Glutamatergic neuron (in vitro differentiated cells): ENCODE results near the gene TNFRSF14. TPM values are rescaled to one million over a fixed set of nuclear protein-coding genes. Genes with fewer than 3 reads are reported as not detected.

Source experiments
- DNase-seq: peaks from one replicate; pipeline ENCODE4 v3.0.0; 2022
- H3K27ac Mint-ChIP-seq: one replicate; pipeline ENCODE4 v1.8.0; 2020; ENCODE audit warnings: mild to moderate bottlenecking, mixed read lengths, inconsistent platforms; ENCODE audit not compliant: unreplicated experiment
- H3K27me3 Mint-ChIP-seq: one replicate; pipeline ENCODE4 v1.8.0; 2020; ENCODE audit warnings: mild to moderate bottlenecking, moderate library complexity, mixed read lengths, inconsistent platforms; ENCODE audit not compliant: unreplicated experiment
- H3K36me3 Mint-ChIP-seq: one replicate; pipeline ENCODE4 v1.8.0; 2020; ENCODE audit warnings: mild to moderate bottlenecking, mixed read lengths, inconsistent platforms; ENCODE audit not compliant: unreplicated experiment
- H3K4me1 Mint-ChIP-seq: one replicate; pipeline ENCODE4 v1.8.0; 2020; ENCODE audit warnings: mild to moderate bottlenecking, low read depth, mixed read lengths, inconsistent platforms; ENCODE audit not compliant: unreplicated experiment
- H3K4me3 Mint-ChIP-seq: one replicate; pipeline ENCODE4 v1.8.0; 2020; ENCODE audit warnings: mild to moderate bottlenecking, mixed read lengths, inconsistent platforms; ENCODE audit not compliant: unreplicated experiment
- H3K9me3 Mint-ChIP-seq: one replicate; pipeline ENCODE4 v1.8.0; 2020; ENCODE audit warnings: mild to moderate bottlenecking, moderate library complexity, mixed read lengths, inconsistent platforms; ENCODE audit not compliant: unreplicated experiment
- CTCF ChIP-seq: fragments of 200-600 bp; sonication (generic); IDR thresholded peaks from one replicate; pipeline ENCODE4 v1.5.0; 2021; ENCODE audit not compliant: partially characterized antibody, unreplicated experiment
- total RNA-seq: library from RNA; stranded (reverse); fragmentation: NEBNext Ultra II Directional; extraction: Animal tissue kit (Norgen Biotek cat#: 25700); gene quantifications from one replicate; pipeline ENCODE4 v1.2.1, GENCODE V29; 2021; ENCODE audit not compliant: unreplicated experiment

TNFRSF14 gene
- total RNA-seq, 1 donor from 2014 or later, result 1.2 TPM

GRCh38 chr1:2605509-2606395, 49.6 kb downstream of the TNFRSF14 start:
- no peaks in the 10 kb centered on the region for H3K27me3 Mint-ChIP-seq
- H3K9me3 Mint-ChIP-seq, result peaks cover 3% of the 10 kb centered on the region
- H3K4me1 Mint-ChIP-seq, result no peaks in the 10 kb centered on the region
- no peak overlapping the region for H3K4me3 Mint-ChIP-seq
- DNase-seq, result no peak
- no peak overlapping the region for H3K27ac Mint-ChIP-seq
- H3K36me3 Mint-ChIP-seq, result peaks cover 6% of the 10 kb centered on the region
- TF ChIP-seq CTCF, result no peak

DNA sequence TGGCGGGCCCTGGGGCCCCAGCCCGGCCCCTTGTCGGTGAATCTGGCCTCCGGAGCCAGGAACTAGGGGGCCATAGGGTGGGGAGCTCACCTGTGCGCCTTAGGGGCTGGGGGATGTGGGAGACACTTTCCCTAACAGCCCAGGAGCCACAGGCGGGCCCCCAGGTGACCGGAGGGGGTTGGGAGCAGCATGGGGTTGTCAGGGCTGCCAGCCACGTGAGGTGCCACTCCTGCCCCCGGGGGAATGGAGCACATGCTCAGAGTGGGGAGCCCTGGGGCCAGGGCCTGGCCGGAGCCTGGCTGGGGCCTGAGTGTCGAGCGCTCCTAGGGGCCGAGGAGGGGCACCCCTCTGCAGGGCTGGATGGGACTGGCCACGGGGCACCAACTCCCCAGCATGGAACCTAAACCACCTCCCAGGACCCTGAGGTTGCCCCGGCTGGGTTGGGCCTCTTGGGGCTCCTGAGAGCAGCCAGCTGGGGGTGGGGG, 50.3 kb downstream of the TNFRSF14 start:
- no peak for DNase-seq

GRCh38 chr1:2606881-2607621, 50.9 kb downstream of the TNFRSF14 start:
- Mint-ChIP-seq H3K9me3 (peaks cover 3% of the 10 kb centered on the region), H3K27me3 (no peaks in the 10 kb centered on the region), H3K36me3 (peaks cover 5% of the 10 kb centered on the region), H3K27ac (no peak overlapping the region), H3K4me3 (no peak overlapping the region), H3K4me1 (no peaks in the 10 kb centered on the region)
- TF ChIP-seq CTCF, result no peak
- peak; percentile 14 for DNase-seq

More for the DNA sequence above, 50.3 kb downstream of the TNFRSF14 start:
- Mint-ChIP-seq H3K36me3 (peaks cover 6% of the 10 kb centered on the region), H3K4me3 (no peak overlapping the region), H3K27me3 (no peaks in the 10 kb centered on the region), H3K9me3 (peaks cover 3% of the 10 kb centered on the region), H3K4me1 (no peaks in the 10 kb centered on the region), H3K27ac (no peak overlapping the region)
- no peak for TF ChIP-seq CTCF

- no peak for DNase-seq
- H3K4me1 Mint-ChIP-seq, result no peaks in the 10 kb centered on the region
Observed at GRCh38 chr1:2607641-2608091, 51.5 kb downstream of the TNFRSF14 start.

More at GRCh38 chr1:2607641-2608091, 51.5 kb downstream of the TNFRSF14 start:
- Mint-ChIP-seq H3K27me3 (no peaks in the 10 kb centered on the region), H3K9me3 (peaks cover 3% of the 10 kb centered on the region), H3K36me3 (no peaks in the 10 kb centered on the region), H3K4me3 (no peak overlapping the region), H3K27ac (no peak overlapping the region)
- TF ChIP-seq CTCF, result no peak
